Measurements from ENCODE around the gene KMT5B.

GRCh38 chr11:68242616-68243015 lies 29.5 kb upstream of the KMT5B start:
- TF ChIP-seq, protein P1, sequence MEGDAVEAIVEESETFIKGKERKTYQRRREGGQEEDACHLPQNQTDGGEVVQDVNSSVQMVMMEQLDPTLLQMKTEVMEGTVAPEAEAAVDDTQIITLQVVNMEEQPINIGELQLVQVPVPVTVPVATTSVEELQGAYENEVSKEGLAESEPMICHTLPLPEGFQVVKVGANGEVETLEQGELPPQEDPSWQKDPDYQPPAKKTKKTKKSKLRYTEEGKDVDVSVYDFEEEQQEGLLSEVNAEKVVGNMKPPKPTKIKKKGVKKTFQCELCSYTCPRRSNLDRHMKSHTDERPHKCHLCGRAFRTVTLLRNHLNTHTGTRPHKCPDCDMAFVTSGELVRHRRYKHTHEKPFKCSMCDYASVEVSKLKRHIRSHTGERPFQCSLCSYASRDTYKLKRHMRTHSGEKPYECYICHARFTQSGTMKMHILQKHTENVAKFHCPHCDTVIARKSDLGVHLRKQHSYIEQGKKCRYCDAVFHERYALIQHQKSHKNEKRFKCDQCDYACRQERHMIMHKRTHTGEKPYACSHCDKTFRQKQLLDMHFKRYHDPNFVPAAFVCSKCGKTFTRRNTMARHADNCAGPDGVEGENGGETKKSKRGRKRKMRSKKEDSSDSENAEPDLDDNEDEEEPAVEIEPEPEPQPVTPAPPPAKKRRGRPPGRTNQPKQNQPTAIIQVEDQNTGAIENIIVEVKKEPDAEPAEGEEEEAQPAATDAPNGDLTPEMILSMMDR (IDR thresholded peaks at IDR 0.05): no peak
- TF ChIP-seq RAD21 (conservative IDR thresholded peaks at IDR 0.05 in 1 of 2, IDR thresholded peaks at IDR 0.05 in 1 of 2) (no peak), POLR2A (IDR thresholded peaks at IDR 0.05; ENCODE audit: low read length) (no peak), NR3C1 (IDR thresholded peaks at IDR 0.05) (no peak), ZC3H11A (IDR thresholded peaks at IDR 0.05) (no peak), TP53 (CRISPR knock-in tag; IDR thresholded peaks at IDR 0.05) (no peak), REST (IDR thresholded peaks at IDR 0.05) (no peak), RFX5 (IDR thresholded peaks at IDR 0.05) (no peak), BHLHE40 (IDR thresholded peaks at IDR 0.05; ENCODE audit: low read depth, low read length) (no peak), EP300 (IDR thresholded peaks at IDR 0.05) (no peak)
- TF ChIP-seq, protein P2, sequence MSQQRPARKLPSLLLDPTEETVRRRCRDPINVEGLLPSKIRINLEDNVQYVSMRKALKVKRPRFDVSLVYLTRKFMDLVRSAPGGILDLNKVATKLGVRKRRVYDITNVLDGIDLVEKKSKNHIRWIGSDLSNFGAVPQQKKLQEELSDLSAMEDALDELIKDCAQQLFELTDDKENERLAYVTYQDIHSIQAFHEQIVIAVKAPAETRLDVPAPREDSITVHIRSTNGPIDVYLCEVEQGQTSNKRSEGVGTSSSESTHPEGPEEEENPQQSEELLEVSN (IDR thresholded peaks at IDR 0.05; ENCODE audit: borderline replicate concordance, low read depth): no peak
- TF ChIP-seq, protein P3, sequence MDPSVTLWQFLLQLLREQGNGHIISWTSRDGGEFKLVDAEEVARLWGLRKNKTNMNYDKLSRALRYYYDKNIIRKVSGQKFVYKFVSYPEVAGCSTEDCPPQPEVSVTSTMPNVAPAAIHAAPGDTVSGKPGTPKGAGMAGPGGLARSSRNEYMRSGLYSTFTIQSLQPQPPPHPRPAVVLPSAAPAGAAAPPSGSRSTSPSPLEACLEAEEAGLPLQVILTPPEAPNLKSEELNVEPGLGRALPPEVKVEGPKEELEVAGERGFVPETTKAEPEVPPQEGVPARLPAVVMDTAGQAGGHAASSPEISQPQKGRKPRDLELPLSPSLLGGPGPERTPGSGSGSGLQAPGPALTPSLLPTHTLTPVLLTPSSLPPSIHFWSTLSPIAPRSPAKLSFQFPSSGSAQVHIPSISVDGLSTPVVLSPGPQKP (IDR thresholded peaks at IDR 0.05; ENCODE audit: low read depth, low read length): no peak
